Astrocyte of the spinal cord (primary cell): ENCODE measurements around the gene TOM1L1.
"Not testable (repeated sequence)": the region's sequence is repeated elsewhere in the genome, so short reads cannot be mapped to it uniquely, and the experiment has no call there.

Experiments used
- DNase-seq: peaks from one replicate; pipeline ENCODE4 v3.0.0; 2011; ENCODE audit warnings: low read depth, low spot score
- H3K4me3 ChIP-seq: 2 replicates; pipeline ENCODE4 v1.5.1; 2011; ENCODE audit warnings: low read depth, mild to moderate bottlenecking, low read length, moderate library complexity
- in situ Hi-C: cut with HindIII; loops from 2 replicates; pipeline ENCODE4 v1.10.0; 2017; ENCODE audit warnings: low sequenced_read_pairs
- TF ChIP-seq, protein P1 (sequence below): IDR thresholded peaks from 2 replicates; pipeline ENCODE4 v1.5.1; 2012; ENCODE audit warnings: low read depth, mild to moderate bottlenecking, low read length, inconsistent platforms

Gene TOM1L1

DNA sequence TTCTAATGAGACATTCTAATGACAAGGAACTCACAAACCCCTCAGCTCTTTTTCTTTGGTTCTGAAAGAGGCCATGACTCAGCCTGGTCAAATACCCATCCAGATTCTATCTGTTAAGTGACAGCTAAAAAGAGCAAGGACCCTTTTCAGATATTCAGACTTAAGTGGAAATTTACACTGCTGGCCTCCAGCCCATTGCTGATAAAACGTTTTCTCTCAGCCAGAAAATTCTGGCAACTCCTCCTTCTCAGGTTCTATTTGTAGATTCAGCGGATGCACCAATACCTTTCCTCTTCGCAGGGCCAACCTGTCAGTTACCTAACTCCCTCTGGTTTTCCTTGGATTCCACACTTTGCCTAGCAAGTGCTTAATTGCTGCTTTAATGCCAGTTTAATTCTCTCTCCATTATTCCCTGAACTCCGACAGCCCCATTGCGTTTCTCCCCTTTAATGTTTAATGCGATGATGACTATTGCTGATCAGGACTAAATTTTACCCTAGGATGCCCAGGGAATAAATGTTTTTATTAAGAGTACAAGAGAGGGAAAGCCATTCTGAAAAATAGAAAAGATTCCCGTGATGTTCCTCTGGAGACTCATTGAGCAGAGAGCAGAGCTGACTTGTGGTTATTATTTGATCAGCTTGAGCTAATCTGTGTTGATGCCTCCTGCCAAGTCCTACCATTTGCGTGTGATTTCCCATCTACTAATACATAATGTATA lies 35.9 kb upstream of the TOM1L1 start:
- TF ChIP-seq, protein P1, sequence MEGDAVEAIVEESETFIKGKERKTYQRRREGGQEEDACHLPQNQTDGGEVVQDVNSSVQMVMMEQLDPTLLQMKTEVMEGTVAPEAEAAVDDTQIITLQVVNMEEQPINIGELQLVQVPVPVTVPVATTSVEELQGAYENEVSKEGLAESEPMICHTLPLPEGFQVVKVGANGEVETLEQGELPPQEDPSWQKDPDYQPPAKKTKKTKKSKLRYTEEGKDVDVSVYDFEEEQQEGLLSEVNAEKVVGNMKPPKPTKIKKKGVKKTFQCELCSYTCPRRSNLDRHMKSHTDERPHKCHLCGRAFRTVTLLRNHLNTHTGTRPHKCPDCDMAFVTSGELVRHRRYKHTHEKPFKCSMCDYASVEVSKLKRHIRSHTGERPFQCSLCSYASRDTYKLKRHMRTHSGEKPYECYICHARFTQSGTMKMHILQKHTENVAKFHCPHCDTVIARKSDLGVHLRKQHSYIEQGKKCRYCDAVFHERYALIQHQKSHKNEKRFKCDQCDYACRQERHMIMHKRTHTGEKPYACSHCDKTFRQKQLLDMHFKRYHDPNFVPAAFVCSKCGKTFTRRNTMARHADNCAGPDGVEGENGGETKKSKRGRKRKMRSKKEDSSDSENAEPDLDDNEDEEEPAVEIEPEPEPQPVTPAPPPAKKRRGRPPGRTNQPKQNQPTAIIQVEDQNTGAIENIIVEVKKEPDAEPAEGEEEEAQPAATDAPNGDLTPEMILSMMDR, result no peak
- in situ Hi-C loops, result no loop called here
- no peak for DNase-seq
- no peak overlapping the region for H3K4me3 ChIP-seq

DNA sequence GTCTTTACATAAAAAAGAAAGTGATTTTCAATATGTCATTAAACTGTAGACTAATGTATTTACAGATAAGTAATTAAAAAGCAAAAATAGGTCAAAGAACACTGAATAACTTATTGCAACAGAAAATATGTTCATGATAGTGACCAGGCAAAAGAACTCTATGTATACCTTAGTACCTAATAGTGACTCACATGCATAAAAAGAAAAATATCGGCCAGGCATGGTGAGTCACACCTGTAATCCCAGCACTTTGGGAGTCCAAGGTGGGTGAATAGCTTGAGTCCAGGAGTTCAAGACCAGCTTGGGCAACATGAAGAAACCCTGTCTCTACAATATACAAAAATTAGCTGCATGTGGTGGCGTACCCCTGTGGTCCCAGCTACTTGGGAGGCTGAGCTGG lies 33.0 kb upstream of the TOM1L1 start:
- TF ChIP-seq, protein P1, result no peak
- no peak overlapping the region for H3K4me3 ChIP-seq
- no peak for DNase-seq
- in situ Hi-C loops, result no loop called here

- DNase-seq, result no peak
- in situ Hi-C loops, result no loop called here
- TF ChIP-seq, protein P1, result no peak
- no peak overlapping the region for H3K4me3 ChIP-seq
Measured at GRCh38 chr17:54870671-54871175, 29.9 kb upstream of the TOM1L1 start.

DNA sequence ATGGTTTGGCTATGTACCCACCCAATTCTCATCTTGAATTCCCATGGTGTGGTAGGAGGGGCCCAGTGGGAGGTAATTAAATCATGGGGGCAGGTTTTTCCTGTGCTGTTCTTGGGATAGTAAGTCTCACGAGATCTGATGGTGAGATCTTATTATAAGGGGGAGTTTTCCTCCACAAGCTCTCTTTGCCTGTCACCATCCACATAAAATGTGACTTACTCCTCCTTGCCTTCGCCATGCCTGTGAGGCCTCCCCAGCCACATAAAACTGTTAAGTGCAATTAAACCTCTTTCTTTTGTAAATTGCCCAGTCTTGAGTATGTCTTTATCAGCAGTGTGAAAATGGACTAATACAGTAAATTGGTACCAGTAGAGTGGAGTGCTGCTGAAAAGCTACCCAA lies 24.7 kb upstream of the TOM1L1 start:
- in situ Hi-C loops, DNase-seq: not testable (repeated sequence)

GRCh38 chr17:54876656-54877195 lies 23.9 kb upstream of the TOM1L1 start:
- no peak for DNase-seq
- in situ Hi-C loops, result no loop called here
- no peak overlapping the region for H3K4me3 ChIP-seq
- TF ChIP-seq, protein P1, result no peak

More for the DNA sequence above, 24.7 kb upstream of the TOM1L1 start:
- not testable (repeated sequence) for H3K4me3 ChIP-seq

DNA sequence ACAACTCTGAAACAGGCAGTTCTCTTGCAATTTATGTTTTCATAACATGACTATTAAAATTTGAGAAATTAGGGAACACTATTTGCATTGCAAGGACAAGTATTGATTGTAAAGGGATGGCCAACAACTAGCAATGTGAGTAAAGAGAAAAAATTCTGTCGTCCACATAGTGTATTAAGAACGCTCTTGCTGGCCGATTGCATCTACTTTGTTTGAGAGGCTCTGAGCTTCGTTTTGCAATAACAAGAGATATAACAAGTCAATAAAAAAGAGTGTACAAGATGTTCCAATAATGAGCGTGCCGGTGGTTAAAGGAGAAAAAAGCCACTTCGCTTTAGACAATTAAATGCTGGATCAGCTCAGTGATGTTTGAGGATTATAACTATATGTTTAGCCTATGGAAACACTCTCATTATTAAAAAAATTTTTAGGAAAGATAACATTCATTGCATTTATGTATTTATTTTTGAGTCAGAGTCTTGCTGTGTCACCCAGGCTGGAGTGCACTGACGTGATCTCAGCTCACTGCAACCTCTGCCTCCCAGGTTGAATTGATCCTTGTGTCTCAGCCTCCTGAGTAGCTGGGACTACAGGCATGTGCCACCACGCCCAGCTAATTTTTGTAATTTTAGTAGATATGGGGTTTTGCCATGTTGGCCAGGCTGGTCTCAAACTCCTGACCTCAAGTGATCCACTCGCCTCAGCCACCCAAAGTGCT lies 19.2 kb upstream of the TOM1L1 start:
- TF ChIP-seq, protein P1, result no peak
- DNase-seq, result no peak
- in situ Hi-C loops, result no loop called here
- no peak overlapping the region for H3K4me3 ChIP-seq

GRCh38 chr17:54882371-54882770 lies 18.3 kb upstream of the TOM1L1 start:
- TF ChIP-seq, protein P1, result no peak
- H3K4me3 ChIP-seq, result no peak overlapping the region
- DNase-seq, result no peak
- in situ Hi-C loops, result no loop called here
